Activated T-cell treated with anti-CD3 and anti-CD28 coated beads, Interleukin-2, amount 50 U/mL, for 72 hours (primary cell): Measurements from ENCODE around the gene HID1. TPM values are rescaled to one million over a fixed set of nuclear protein-coding genes. Genes with fewer than 3 reads are reported as not detected.

Experiments used
- ATAC-seq, 2 donors: fragments of 150-1000 bp; cut with Tn5 transposase; replicated peaks in 1 of 2; 2 replicates each; pipeline ENCODE4 v1.10.0; 2021; ENCODE audit warnings: moderate library complexity in 2 of 2, mild to moderate bottlenecking in 1 of 2
- DNase-seq, 2 donors: peaks; one replicate each; pipeline ENCODE4 v3.0.0; 2021 to 2022; ENCODE audit warnings: mixed read lengths in 1 of 2
- H3K27ac Mint-ChIP-seq: one replicate; pipeline ENCODE4 v1.8.0; 2022; ENCODE audit warnings: mild to moderate bottlenecking, moderate library complexity, mixed read lengths
- H3K27me3 Mint-ChIP-seq: one replicate; pipeline ENCODE4 v1.8.0; 2022; ENCODE audit warnings: low read depth, mixed read lengths
- H3K36me3 Mint-ChIP-seq, 2 donors: one replicate each; pipeline ENCODE4 v1.8.0; 2022; ENCODE audit warnings: mixed read lengths in 2 of 2, mild to moderate bottlenecking in 1 of 2; ENCODE audit not compliant: insufficient read depth in 2 of 2
- H3K4me1 Mint-ChIP-seq: one replicate; pipeline ENCODE4 v1.8.0; 2022; ENCODE audit warnings: low read depth, mixed read lengths
- H3K4me3 Mint-ChIP-seq, 2 donors: one replicate each; pipeline ENCODE4 v1.8.0; 2022; ENCODE audit warnings: mild to moderate bottlenecking in 2 of 2, mixed read lengths in 2 of 2, moderate library complexity in 2 of 2
- H3K9me3 Mint-ChIP-seq, 2 donors: one replicate each; pipeline ENCODE4 v1.8.0; 2022; ENCODE audit warnings: mixed read lengths in 2 of 2
- total RNA-seq, 2 donors: library from RNA; stranded (reverse); gene quantifications; one replicate each; pipeline ENCODE4 v1.2.3, GENCODE V29; 2022

Gene HID1
- total RNA-seq, 2 donors from 2014 or later, result 7.3 to 7.4 TPM

- DNase-seq (no peak), ATAC-seq (no peak)
- no peaks in the 10 kb centered on the region for H3K9me3 Mint-ChIP-seq
- no peaks in the 10 kb centered on the region for H3K36me3 Mint-ChIP-seq
- H3K27me3 Mint-ChIP-seq, result peaks cover 45% of the 10 kb centered on the region
- peaks cover 5% of the 10 kb centered on the region for H3K4me1 Mint-ChIP-seq
- no peak overlapping the region for H3K27ac Mint-ChIP-seq
- H3K4me3 Mint-ChIP-seq, result no peak overlapping the region
Measured at GRCh38 chr17:74925242-74925641, 47.3 kb downstream of the HID1 start.

- Mint-ChIP-seq H3K36me3 (no peaks in the 10 kb centered on the region), H3K27ac (no peak within 1 kb of the TSS), H3K27me3 (peaks cover 43% of the 10 kb centered on the region), H3K9me3 (no peaks in the 10 kb centered on the region), H3K4me1 (peaks cover 5% of the 10 kb centered on the region), H3K4me3 (peak within 1 kb of the TSS; percentile 53 to 64)
- DNase-seq (peak in 1 of 2 donors; percentile 20), ATAC-seq (no peak)
Measured at GRCh38 chr17:74924250-74924948, 48.2 kb downstream of the HID1 start, which contains the start of gene OTOP2. Gene OTOP2 (plus strand): TSS chr17:74924273. CDS start chr17:74924633, 360 bp downstream.

- H3K4me3 Mint-ChIP-seq, result peak overlapping the region; percentile 34 to 64
- peak; percentile 81 to 88 for DNase-seq
- no peak overlapping the region for H3K27ac Mint-ChIP-seq
- H3K9me3 Mint-ChIP-seq, result no peaks in the 10 kb centered on the region
- peaks cover 5% of the 10 kb centered on the region for H3K4me1 Mint-ChIP-seq
- H3K27me3 Mint-ChIP-seq, result peaks cover 40% of the 10 kb centered on the region
- no peaks in the 10 kb centered on the region for H3K36me3 Mint-ChIP-seq
- ATAC-seq, result peak; percentile 77 to 80
Measured at GRCh38 chr17:74923538-74924249, 48.9 kb downstream of the HID1 start.

GRCh38 chr17:74922694-74923537 lies 49.6 kb downstream of the HID1 start, which contains the start of gene USH1G:
Gene USH1G (minus strand): TSS chr17:74923255. CDS start chr17:74923073, 182 bp downstream.
- Mint-ChIP-seq H3K27ac (no peak within 1 kb of the TSS), H3K4me1 (peaks cover 5% of the 10 kb centered on the region), H3K9me3 (no peaks in the 10 kb centered on the region), H3K27me3 (peaks cover 40% of the 10 kb centered on the region), H3K4me3 (peak within 1 kb of the TSS; percentile 34 to 64), H3K36me3 (no peaks in the 10 kb centered on the region)
- DNase-seq (no peak), ATAC-seq (peak; percentile 52 to 66)

- Mint-ChIP-seq H3K4me3 (no peak overlapping the region), H3K9me3 (no peaks in the 10 kb centered on the region), H3K4me1 (peaks cover 5% of the 10 kb centered on the region)
Measured at GRCh38 chr17:74922172-74922571, 50.4 kb downstream of the HID1 start.

GRCh38 chr17:74921769-74922168 lies 50.8 kb downstream of the HID1 start:
- Mint-ChIP-seq H3K4me1 (peaks cover 5% of the 10 kb centered on the region), H3K36me3 (no peaks in the 10 kb centered on the region), H3K9me3 (no peaks in the 10 kb centered on the region), H3K27me3 (peaks cover 40% of the 10 kb centered on the region), H3K4me3 (no peak overlapping the region), H3K27ac (no peak overlapping the region)
- ATAC-seq, result no peak
- DNase-seq, result no peak

More at GRCh38 chr17:74922172-74922571, 50.4 kb downstream of the HID1 start:
- H3K36me3 Mint-ChIP-seq, result no peaks in the 10 kb centered on the region
- H3K27ac Mint-ChIP-seq, result no peak overlapping the region
- peaks cover 40% of the 10 kb centered on the region for H3K27me3 Mint-ChIP-seq
- DNase-seq, result no peak
- no peak for ATAC-seq

- no peak overlapping the region for H3K4me3 Mint-ChIP-seq
- DNase-seq (no peak), ATAC-seq (no peak)
- peaks cover 5% of the 10 kb centered on the region for H3K4me1 Mint-ChIP-seq
- H3K27ac Mint-ChIP-seq, result no peak overlapping the region
- no peaks in the 10 kb centered on the region for H3K36me3 Mint-ChIP-seq
- peaks cover 40% of the 10 kb centered on the region for H3K27me3 Mint-ChIP-seq
- H3K9me3 Mint-ChIP-seq, result no peaks in the 10 kb centered on the region
Measured at GRCh38 chr17:74921026-74921681, 51.4 kb downstream of the HID1 start.

GRCh38 chr17:74920642-74921025 lies 51.9 kb downstream of the HID1 start:
- no peak for ATAC-seq
- peaks cover 36% of the 10 kb centered on the region for H3K27me3 Mint-ChIP-seq
- no peak for DNase-seq
- H3K4me3 Mint-ChIP-seq, result no peak overlapping the region
- no peaks in the 10 kb centered on the region for H3K9me3 Mint-ChIP-seq
- H3K36me3 Mint-ChIP-seq, result no peaks in the 10 kb centered on the region
- H3K27ac Mint-ChIP-seq, result no peak overlapping the region
- peaks cover 5% of the 10 kb centered on the region for H3K4me1 Mint-ChIP-seq

GRCh38 chr17:74920306-74920620 lies 52.3 kb downstream of the HID1 start:
- ATAC-seq, result no peak
- Mint-ChIP-seq H3K4me1 (peaks cover 5% of the 10 kb centered on the region), H3K27me3 (peaks cover 32% of the 10 kb centered on the region), H3K36me3 (no peaks in the 10 kb centered on the region), H3K27ac (no peak overlapping the region), H3K4me3 (peak overlapping the region in 1 of 2 donors; percentile 27), H3K9me3 (no peaks in the 10 kb centered on the region)
- no peak for DNase-seq

- ATAC-seq, result no peak
- Mint-ChIP-seq H3K9me3 (no peaks in the 10 kb centered on the region), H3K4me1 (peaks cover 5% of the 10 kb centered on the region), H3K27ac (no peak overlapping the region), H3K4me3 (peak overlapping the region in 1 of 2 donors; percentile 27), H3K27me3 (peaks cover 26% of the 10 kb centered on the region), H3K36me3 (no peaks in the 10 kb centered on the region)
- DNase-seq, result peak in 1 of 2 donors; percentile 29
Measured at GRCh38 chr17:74919440-74920305, 52.9 kb downstream of the HID1 start.

GRCh38 chr17:74918906-74919305 lies 53.7 kb downstream of the HID1 start:
- H3K36me3 Mint-ChIP-seq, result no peaks in the 10 kb centered on the region
- peaks cover 25% of the 10 kb centered on the region for H3K27me3 Mint-ChIP-seq
- no peaks in the 10 kb centered on the region for H3K4me1 Mint-ChIP-seq
- peaks cover 0 to 2% of the 10 kb centered on the region in 2 donors for H3K9me3 Mint-ChIP-seq
- no peak overlapping the region for H3K27ac Mint-ChIP-seq
- no peak overlapping the region for H3K4me3 Mint-ChIP-seq
- DNase-seq (no peak), ATAC-seq (no peak)

- Mint-ChIP-seq H3K4me1 (no peaks in the 10 kb centered on the region), H3K27me3 (peaks cover 21% of the 10 kb centered on the region), H3K4me3 (no peak overlapping the region), H3K9me3 (peaks cover 0 to 2% of the 10 kb centered on the region in 2 donors), H3K27ac (no peak overlapping the region), H3K36me3 (no peaks in the 10 kb centered on the region)
- ATAC-seq (no peak), DNase-seq (no peak)
Measured at GRCh38 chr17:74917430-74917829, 55.1 kb downstream of the HID1 start.
